H9 (cell line): ENCODE measurements around the gene ODF2. TPM values are rescaled to one million over a fixed set of nuclear protein-coding genes. Genes with fewer than 3 reads are reported as not detected.

Source experiments
- DNase-seq: peaks from one replicate; pipeline ENCODE4 v3.0.0-alpha.2; 2017
- H2AFZ ChIP-seq: one replicate; pipeline ENCODE4 v1.6.1; 2013; ENCODE audit warnings: mild to moderate bottlenecking, low read length, control low read depth, moderate library complexity
- H2AK5ac ChIP-seq: 2 replicates; pipeline ENCODE4 v1.6.1; 2013; ENCODE audit warnings: low read length, control low read depth, mixed read lengths; ENCODE audit not compliant: insufficient read length
- H2BK120ac ChIP-seq: one replicate; pipeline ENCODE4 v1.6.1; 2013; ENCODE audit warnings: low read depth, mild to moderate bottlenecking, low read length, control low read depth, inconsistent platforms; ENCODE audit not compliant: poor library complexity, severe bottlenecking
- H2BK12ac ChIP-seq: 2 replicates; pipeline ENCODE4 v1.6.1; 2013; ENCODE audit warnings: low read length, control low read depth, mixed read lengths, low read depth; ENCODE audit not compliant: insufficient read length
- H2BK15ac ChIP-seq: 2 replicates; pipeline ENCODE4 v1.6.1; 2013; ENCODE audit warnings: low read depth, low read length, control low read depth
- H2BK20ac ChIP-seq: one replicate; pipeline ENCODE4 v1.6.1; 2013; ENCODE audit warnings: low read depth, mild to moderate bottlenecking, low read length, control low read depth, inconsistent platforms; ENCODE audit not compliant: poor library complexity, severe bottlenecking
- H2BK5ac ChIP-seq: 2 replicates; pipeline ENCODE4 v1.6.1; 2013; ENCODE audit warnings: low read length, control low read depth, mixed read lengths; ENCODE audit not compliant: insufficient read length
- H3K14ac ChIP-seq: 2 replicates; pipeline ENCODE4 v1.6.1; 2013; ENCODE audit warnings: low read length, control low read depth; ENCODE audit not compliant: insufficient read depth
- H3K18ac ChIP-seq: 2 replicates; pipeline ENCODE4 v1.6.1; 2013; ENCODE audit warnings: low read depth, mild to moderate bottlenecking, mixed read lengths, low read length, control low read depth; ENCODE audit not compliant: insufficient read length
- H3K23ac ChIP-seq: 2 replicates; pipeline ENCODE4 v1.6.1; 2013; ENCODE audit warnings: low read length, control low read depth, mixed read lengths, low read depth; ENCODE audit not compliant: insufficient read length
- H3K23me2 ChIP-seq: 2 replicates; pipeline ENCODE4 v1.6.1; 2013; ENCODE audit warnings: low read depth, mild to moderate bottlenecking, mixed read lengths, low read length, control low read depth; ENCODE audit not compliant: insufficient read length, poor library complexity, severe bottlenecking
- H3K27ac ChIP-seq: 2 replicates; pipeline ENCODE4 v1.5.1; 2013; ENCODE audit warnings: low read length, control low read depth, mixed read lengths, low read depth; ENCODE audit not compliant: insufficient read length
- H3K27me3 ChIP-seq: 2 replicates; pipeline ENCODE4 v1.6.1; 2013; ENCODE audit warnings: low read length, control low read depth, inconsistent platforms; ENCODE audit not compliant: insufficient read depth
- H3K4ac ChIP-seq: 2 replicates; pipeline ENCODE4 v1.6.1; 2013; ENCODE audit warnings: low read depth, mild to moderate bottlenecking, control low read depth, inconsistent platforms, low read length, moderate library complexity
- H3K4me1 ChIP-seq: 2 replicates; pipeline ENCODE4 v1.6.1; 2013; ENCODE audit warnings: low read length, control low read depth, inconsistent platforms; ENCODE audit not compliant: insufficient read depth
- H3K4me2 ChIP-seq: 2 replicates; pipeline ENCODE4 v1.6.1; 2013; ENCODE audit warnings: low read length, control low read depth, mixed read lengths; ENCODE audit not compliant: insufficient read length, insufficient read depth
- H3K56ac ChIP-seq: 2 replicates; pipeline ENCODE4 v1.6.1; 2013; ENCODE audit warnings: low read depth, mild to moderate bottlenecking, mixed read lengths, low read length, control low read depth; ENCODE audit not compliant: insufficient read length
- H3K79me1 ChIP-seq: 2 replicates; pipeline ENCODE4 v1.6.1; 2013; ENCODE audit warnings: low read depth, mild to moderate bottlenecking, moderate library complexity, low read length, control low read depth, inconsistent platforms; ENCODE audit not compliant: insufficient read depth, poor library complexity, severe bottlenecking
- H3K79me2 ChIP-seq: 2 replicates; pipeline ENCODE4 v1.6.1; 2013; ENCODE audit warnings: low read length, control low read depth, inconsistent platforms; ENCODE audit not compliant: insufficient read depth
- H3K9ac ChIP-seq: 2 replicates; pipeline ENCODE4 v1.6.1; 2013; ENCODE audit warnings: low read length, control low read depth, mixed read lengths; ENCODE audit not compliant: insufficient read length; ENCODE audit errors: extremely low read depth
- H3K9me3 ChIP-seq: one replicate; pipeline ENCODE4 v1.6.1; 2013; ENCODE audit warnings: low read depth, low read length, inconsistent platforms; ENCODE audit not compliant: control insufficient read depth
- H3T11ph ChIP-seq: one replicate; pipeline ENCODE4 v1.6.1; 2013; ENCODE audit warnings: mild to moderate bottlenecking, low read length, control low read depth, inconsistent platforms
- H4K20me1 ChIP-seq: one replicate; pipeline ENCODE4 v1.6.1; 2013; ENCODE audit not compliant: control insufficient read depth, insufficient read length, insufficient read depth
- H4K5ac ChIP-seq: 2 replicates; pipeline ENCODE4 v1.6.1; 2013; ENCODE audit warnings: low read depth, mild to moderate bottlenecking, mixed read lengths, low read length, control low read depth; ENCODE audit not compliant: insufficient read length
- H4K8ac ChIP-seq: replicated peaks from 2 replicates; pipeline ENCODE4 v1.6.1; 2013; ENCODE audit warnings: low read length, control low read depth, mixed read lengths, low read depth; ENCODE audit not compliant: insufficient read length
- H4K91ac ChIP-seq: 2 replicates; pipeline ENCODE4 v1.6.1; 2013; ENCODE audit warnings: low read depth, mild to moderate bottlenecking, moderate library complexity, mixed read lengths, low read length, control low read depth; ENCODE audit not compliant: insufficient read length
- H3K27ac Mint-ChIP-seq, 3 experiments: 2 replicates in 2 of 3; 3 replicates in 1 of 3; pipeline ENCODE4 v1.8.0; 2020 to 2021; ENCODE audit warnings: mixed read lengths in 3 of 3, mild to moderate bottlenecking in 1 of 3, moderate library complexity in 1 of 3
- H3K27me3 Mint-ChIP-seq: 2 replicates; pipeline ENCODE4 v1.8.0; 2021; ENCODE audit warnings: low read depth, mild to moderate bottlenecking, moderate library complexity, mixed read lengths
- H3K36me3 Mint-ChIP-seq, 3 experiments: 2 replicates in 2 of 3; 3 replicates in 1 of 3; pipeline ENCODE4 v1.8.0; 2020 to 2021; ENCODE audit warnings: low read depth in 3 of 3, mixed read lengths in 3 of 3; ENCODE audit not compliant: insufficient read depth in 1 of 3
- H3K4me1 Mint-ChIP-seq, 2 experiments: 2 replicates each; pipeline ENCODE4 v1.8.0; 2020; ENCODE audit warnings: mixed read lengths in 2 of 2
- H3K4me3 Mint-ChIP-seq, 2 experiments: 2 replicates in 1 of 2; 3 replicates in 1 of 2; pipeline ENCODE4 v1.8.0; 2020 to 2021; ENCODE audit warnings: mild to moderate bottlenecking in 2 of 2, mixed read lengths in 2 of 2, moderate library complexity in 1 of 2
- H3K9me3 Mint-ChIP-seq, 2 experiments: 2 replicates in 1 of 2; 3 replicates in 1 of 2; pipeline ENCODE4 v1.8.0; 2020; ENCODE audit warnings: mild to moderate bottlenecking in 2 of 2, mixed read lengths in 2 of 2, moderate library complexity in 1 of 2
- WGBS: extraction: QIAGEN DNeasy Blood & Tissue Kit; methylation state at CpG from one replicate; pipeline ENCODE4 v1.1.7; 2013; ENCODE audit warnings: missing lambda C conversion rate, low lambda C conversion rate, mixed read lengths; ENCODE audit not compliant: insufficient read length; ENCODE audit errors: extremely low coverage; 5-methylcytosine and 5-hydroxymethylcytosine counted together
- total RNA-seq: library from RNA; stranded (reverse); gene quantifications from 2 replicates; pipeline ENCODE4 v1.2.1, GENCODE V29; 2021
- TF ChIP-seq, protein P1 (sequence below): fragments of 200-600 bp; sonication (generic); conservative IDR thresholded peaks from 3 replicates; pipeline ENCODE4 v1.8.0; 2021; ENCODE audit warnings: antibody characterized with exemption, mild to moderate bottlenecking

Gene ODF2
- total RNA-seq, 1 experiment from 2014 or later: 16.7 TPM

DNA sequence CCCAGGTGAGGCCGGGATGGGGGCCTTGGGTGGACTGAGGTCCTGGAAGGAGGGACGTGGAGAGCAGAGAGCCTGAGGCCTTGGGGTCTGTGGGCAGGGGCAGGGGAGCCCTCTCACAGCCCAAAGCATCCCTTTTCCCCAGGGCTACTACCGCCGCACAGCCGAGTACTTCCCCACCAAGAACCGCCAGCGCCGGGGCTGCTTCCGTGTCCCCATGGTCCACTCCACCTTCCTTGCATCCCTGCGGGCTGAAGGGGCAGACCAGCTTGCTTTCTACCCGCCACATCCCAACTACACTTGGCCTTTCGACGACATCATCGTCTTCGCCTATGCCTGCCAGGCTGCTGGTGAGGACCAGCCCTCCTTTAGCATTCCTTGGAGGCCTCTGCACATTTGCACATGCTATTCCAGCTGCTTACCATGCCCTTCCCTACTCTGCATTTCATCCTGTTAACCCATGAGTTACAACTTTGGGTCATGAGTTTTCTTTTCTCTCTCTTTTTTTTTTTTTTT, 31.5 kb upstream of the ODF2 start:
- Mint-ChIP-seq H3K9me3 (no peaks in the 10 kb centered on the region), H3K4me3 (no peak overlapping the region), H3K27ac (no peak overlapping the region; a peak in 1 of 7 replicates), H3K27me3 (peaks cover 50% of the 10 kb centered on the region), H3K4me1 (peaks cover 9 to 13% of the 10 kb centered on the region in 2 experiments; a peak in 3 of 4 replicates), H3K36me3 (no peaks in the 10 kb centered on the region)
- Histone ChIP-seq H2BK20ac (no peak overlapping the region), H3K56ac (no peak overlapping the region), H2BK120ac (no peak overlapping the region), H4K91ac (no peak overlapping the region), H4K8ac (no peak overlapping the region), H3K14ac (no peak overlapping the region), H2BK12ac (no peak overlapping the region), H3K4me2 (no peak overlapping the region), H3K23me2 (peaks cover 8% of the 10 kb centered on the region), H3T11ph (no peak overlapping the region), H3K4ac (no peak overlapping the region), H3K27ac (no peak overlapping the region), H3K4me1 (no peaks in the 10 kb centered on the region), H2BK5ac (no peak overlapping the region), H4K5ac (no peak overlapping the region), H3K9me3 (no peaks in the 10 kb centered on the region), H2AK5ac (no peak overlapping the region), H3K79me1 (no peaks in the 10 kb centered on the region), H3K9ac (no peak overlapping the region), H2AFZ (no peak overlapping the region), H2BK15ac (no peak overlapping the region), H3K27me3 (peaks cover 7% of the 10 kb centered on the region; the same call in 1 of the 2 replicates), H3K18ac (no peak overlapping the region), H4K20me1 (no peaks in the 10 kb centered on the region), H3K79me2 (no peaks in the 10 kb centered on the region), H3K23ac (no peak overlapping the region)
- TF ChIP-seq, protein P1, sequence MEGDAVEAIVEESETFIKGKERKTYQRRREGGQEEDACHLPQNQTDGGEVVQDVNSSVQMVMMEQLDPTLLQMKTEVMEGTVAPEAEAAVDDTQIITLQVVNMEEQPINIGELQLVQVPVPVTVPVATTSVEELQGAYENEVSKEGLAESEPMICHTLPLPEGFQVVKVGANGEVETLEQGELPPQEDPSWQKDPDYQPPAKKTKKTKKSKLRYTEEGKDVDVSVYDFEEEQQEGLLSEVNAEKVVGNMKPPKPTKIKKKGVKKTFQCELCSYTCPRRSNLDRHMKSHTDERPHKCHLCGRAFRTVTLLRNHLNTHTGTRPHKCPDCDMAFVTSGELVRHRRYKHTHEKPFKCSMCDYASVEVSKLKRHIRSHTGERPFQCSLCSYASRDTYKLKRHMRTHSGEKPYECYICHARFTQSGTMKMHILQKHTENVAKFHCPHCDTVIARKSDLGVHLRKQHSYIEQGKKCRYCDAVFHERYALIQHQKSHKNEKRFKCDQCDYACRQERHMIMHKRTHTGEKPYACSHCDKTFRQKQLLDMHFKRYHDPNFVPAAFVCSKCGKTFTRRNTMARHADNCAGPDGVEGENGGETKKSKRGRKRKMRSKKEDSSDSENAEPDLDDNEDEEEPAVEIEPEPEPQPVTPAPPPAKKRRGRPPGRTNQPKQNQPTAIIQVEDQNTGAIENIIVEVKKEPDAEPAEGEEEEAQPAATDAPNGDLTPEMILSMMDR: no peak
- DNase-seq: no peak
- no CpG with 5 or more reads among the region's 15 CpGs for WGBS
